HepG2 (cell line): ENCODE results near the gene NOP56. TPM values are rescaled to one million over a fixed set of nuclear protein-coding genes. Genes with fewer than 3 reads are reported as not detected.

ENCODE experiments used
- ATAC-seq: fragments of 200-7000 bp; cut with Tn5 transposase; 3 replicates; pipeline ENCODE4 v1.9.1; 2020; ENCODE audit warnings: mild to moderate bottlenecking, moderate library complexity
- BruUV-seq: library from RNA; stranded (reverse); fragments of 400-500 nt; replicated peaks from 2 replicates; lab custom pipeline; 2021; lab: Mats Ljungman, UMichigan
- CTCF ChIA-PET: fragments of 300-600 bp; formaldehyde crosslinking; extraction: SDS; loops from one replicate; lab custom pipeline; 2021; ENCODE audit warnings: low total read pairs, inconsistent platforms, low intra/inter-chr PET ratio; lab: Yijun Ruan, JAX
- POLR2A ChIA-PET: fragments of 350-600 bp; sonication (Branson Sonifier 250); formaldehyde crosslinking; loops from one replicate; lab custom pipeline; 2020; ENCODE audit warnings: antibody characterized with exemption, inconsistent platforms; lab: Yijun Ruan, JAX
- DNase-seq: peaks from one replicate; pipeline ENCODE4 v3.0.0-alpha.2; 2015; ENCODE audit warnings: low spot score
- FAIRE-seq: peaks from 3 replicates; lab custom pipeline; 2011; peaks lifted over from hg19 to GRCh38; lab: Jason Lieb, UNC
- H2AFZ ChIP-seq: one replicate; pipeline ENCODE4 v1.6.1; 2011; ENCODE audit warnings: low read length, inconsistent platforms
- H3K27ac ChIP-seq: fragments of 300-600 bp; 3 replicates; pipeline ENCODE4 v1.8.0; 2011; ENCODE audit warnings: mixed run types, mild to moderate bottlenecking, mixed read lengths, low read length, inconsistent platforms; ENCODE audit not compliant: insufficient read depth; ENCODE audit errors: extremely low read length
- H3K27me3 ChIP-seq, 2 experiments: fragments of 200-600 bp in 1 of 2; 2 replicates in 1 of 2; 3 replicates in 1 of 2; pipeline versions ENCODE4 v1.6.0 to v1.8.0; 2011; ENCODE audit warnings: low read length in 2 of 2, mild to moderate bottlenecking in 2 of 2, moderate library complexity in 2 of 2, inconsistent platforms in 1 of 2; ENCODE audit not compliant: insufficient read depth in 2 of 2, control insufficient read depth in 1 of 2
- H3K36me3 ChIP-seq, 2 experiments: fragments of 200-600 bp in 1 of 2; replicated peaks in 1 of 2; 2 replicates in 1 of 2; 3 replicates in 1 of 2; pipeline versions ENCODE4 v1.5.1 to v1.8.0; 2011; ENCODE audit warnings: low read length in 2 of 2, inconsistent platforms in 1 of 2; ENCODE audit not compliant: insufficient read depth in 2 of 2, control insufficient read depth in 1 of 2
- H3K4me1 ChIP-seq: 2 replicates; pipeline ENCODE4 v1.5.1; 2012; ENCODE audit warnings: low read length, inconsistent platforms; ENCODE audit not compliant: insufficient read depth
- H3K4me2 ChIP-seq: 2 replicates; pipeline ENCODE4 v1.6.0; 2011; ENCODE audit warnings: low read depth, low read length, inconsistent platforms
- H3K4me3 ChIP-seq, 3 experiments: fragments of 200-600 bp in 1 of 3; sonication (generic), shearing (Covaris generic) in 1 of 3; replicated peaks in 1 of 3; 2 replicates each; pipeline ENCODE4 v1.5.1; 2011 to 2016; ENCODE audit warnings: low read length in 3 of 3, inconsistent platforms in 2 of 3, low read depth in 2 of 3, mild to moderate bottlenecking in 2 of 3, control low read depth in 1 of 3, mixed read lengths in 1 of 3; ENCODE audit not compliant: insufficient read depth in 1 of 3
- H3K79me2 ChIP-seq: one replicate; pipeline ENCODE4 v1.6.1; 2011; ENCODE audit warnings: low read length, inconsistent platforms; ENCODE audit not compliant: insufficient read depth
- H3K9ac ChIP-seq: 2 replicates; pipeline ENCODE4 v1.6.0; 2011; ENCODE audit warnings: mild to moderate bottlenecking, low read depth, low read length, inconsistent platforms; ENCODE audit not compliant: insufficient read depth
- H3K9me3 ChIP-seq: 2 replicates; pipeline ENCODE4 v1.5.1; 2012; ENCODE audit warnings: mild to moderate bottlenecking, low read length
- H4K20me1 ChIP-seq: 2 replicates; pipeline ENCODE4 v1.6.0; 2011; ENCODE audit warnings: inconsistent platforms, mild to moderate bottlenecking, low read length, moderate library complexity; ENCODE audit not compliant: insufficient read depth
- CAMTA2 ChIP-seq: sonication (generic); formaldehyde crosslinking; IDR thresholded peaks from 2 replicates; pipeline ENCODE4 v1.4.0; 2020; ENCODE audit warnings: mild to moderate bottlenecking, missing genetic modification reagents, borderline replicate concordance
- CBX1 ChIP-seq: IDR thresholded peaks from one replicate; pipeline ENCODE4 v1.6.1; 2016; ENCODE audit warnings: antibody characterized with exemption, low read depth
- MAFK ChIP-seq, 2 experiments: IDR thresholded peaks in 1 of 2; conservative IDR thresholded peaks in 1 of 2; 2 replicates each; pipeline ENCODE4 v1.6.1; 2011; ENCODE audit warnings: improper control_type of control experiment in 2 of 2, low read length in 2 of 2
- MEF2D ChIP-seq: sonication (generic); formaldehyde crosslinking; IDR thresholded peaks from 2 replicates; pipeline ENCODE4 v1.5.1; 2020; ENCODE audit warnings: mild to moderate bottlenecking, missing genetic modification reagents
- TRIM22 ChIP-seq: fragments of 450-650 bp; IDR thresholded peaks from 2 replicates; pipeline ENCODE4 v1.6.1; 2017
- ZC3H4 ChIP-seq: sonication (generic); formaldehyde crosslinking; IDR thresholded peaks from 2 replicates; pipeline ENCODE4 v1.4.0; 2020; ENCODE audit warnings: missing genetic modification reagents, borderline replicate concordance
- ZFP62 ChIP-seq: sonication (generic); formaldehyde crosslinking; IDR thresholded peaks from 2 replicates; pipeline ENCODE4 v1.4.0; 2020; ENCODE audit warnings: missing genetic modification reagents
- ZNF253 ChIP-seq: sonication (generic); formaldehyde crosslinking; IDR thresholded peaks from 2 replicates; pipeline ENCODE4 v1.8.0; 2022; ENCODE audit warnings: mild to moderate bottlenecking, missing genetic modification reagents, borderline replicate concordance
- ZNF256 ChIP-seq: sonication (generic); formaldehyde crosslinking; conservative IDR thresholded peaks from 2 replicates; pipeline ENCODE4 v1.4.0; 2020; ENCODE audit warnings: missing genetic modification reagents
- ZNF749 ChIP-seq: sonication (generic); formaldehyde crosslinking; IDR thresholded peaks from 2 replicates; pipeline ENCODE4 v1.8.0; 2022; ENCODE audit warnings: mild to moderate bottlenecking, missing genetic modification reagents, moderate library complexity, borderline replicate concordance
- ZNF761 ChIP-seq: sonication (generic); formaldehyde crosslinking; conservative IDR thresholded peaks from 2 replicates; pipeline ENCODE4 v1.4.0; 2020; ENCODE audit warnings: mild to moderate bottlenecking, missing genetic modification reagents
- WGBS: methylation state at CpG from one replicate; pipeline ENCODE4 v1.1.6; 2017; ENCODE audit warnings: low lambda C conversion rate; 5-methylcytosine and 5-hydroxymethylcytosine counted together
- in situ Hi-C: cut with HindIII; loops from 2 replicates; pipeline ENCODE4 v1.10.0; 2017; ENCODE audit warnings: low pct_unique_long_range_greater_than_20kb; ENCODE audit not compliant: extremely low pct_ligation_motif_present
- intact Hi-C: fragments of 100-400 bp; cut with micrococcal nuclease; formaldehyde crosslinking; loops from one replicate; pipeline ENCODE4 v1.10.0; 2022; ENCODE audit not compliant: unreplicated experiment
- polyA plus RNA-seq, 8 experiments: library from polyadenylated mRNA; depleted of rRNA in 3 of 8; stranded (reverse) in 7 of 8; unstranded in 1 of 8; fragments of >200 nt; fragmentation: Illumina TruSeq in 4 of 8; extraction: Trizol in 4 of 8; gene quantifications; 2 replicates each; pipeline versions ENCODE4 v1.2.1 to v1.2.3, GENCODE V29; 2011 to 2016; ENCODE audit warnings: low read depth in 4 of 8, missing spikeins in 1 of 8, mixed read lengths in 1 of 8; ENCODE audit not compliant: insufficient read depth in 1 of 8
- total RNA-seq, 5 experiments: library from RNA; depleted of rRNA; stranded (reverse); fragments of >200 nt; fragmentation: Illumina TruSeq; extraction: Trizol; gene quantifications; 2 replicates each; pipeline ENCODE4 v1.2.3, GENCODE V29; 2016; ENCODE audit warnings: low read depth in 1 of 5

NOP56 gene
- total and polyA plus RNA-seq, 2 of the 13 experiments (the other 11 are each of a cell fraction or from before 2014, with no cell fraction given), result 369 to 1,116 TPM

GRCh38 chr20:2619961-2620595, 32.4 kb upstream of the NOP56 start:
- H3K36me3 ChIP-seq, result no peaks in the 10 kb centered on the region
- no peak overlapping the region for H3K9ac ChIP-seq
- intact Hi-C loops (no loop called here), in situ Hi-C loops (no loop called here)
- ChIA-PET POLR2A (no interaction called here), CTCF (no interaction called here)
- no peaks in the 10 kb centered on the region for H4K20me1 ChIP-seq
- H3K27ac ChIP-seq, result no peak overlapping the region
- no peak for ATAC-seq
- H3K9me3 ChIP-seq, result no peaks in the 10 kb centered on the region
- no peaks in the 10 kb centered on the region for H3K4me1 ChIP-seq
- FAIRE-seq, result no peak
- 9% methylated on average over 3 of the region's 3 CpGs for WGBS
- no peak overlapping the region for H3K4me2 ChIP-seq
- peak; percentile 21 for DNase-seq
- no TSS peak for BruUV-seq
- TF ChIP-seq ZNF749 (no peak), CAMTA2 (CRISPR knock-in tag) (no peak), ZC3H4 (CRISPR knock-in tag) (no peak), MEF2D (no peak), TRIM22 (no peak), ZNF253 (no peak), CBX1 (no peak), ZNF761 (CRISPR knock-in tag) (no peak), ZFP62 (no peak), MAFK (conservative IDR thresholded peaks at IDR 0.05 in 1 of 2, IDR thresholded peaks at IDR 0.05 in 1 of 2; ENCODE audit: low read length in 2 of 2) (0 out of 4 replicates have a peak, but pooled peaks of 1 of the 2 experiments have one; percentile 3), ZNF256 (CRISPR knock-in tag) (peak; percentile 98)
- peaks cover 2 to 43% of the 10 kb centered on the region in 2 experiments for H3K27me3 ChIP-seq
- no peak overlapping the region for H3K4me3 ChIP-seq
- H3K79me2 ChIP-seq, result no peaks in the 10 kb centered on the region
- no peak overlapping the region for H2AFZ ChIP-seq
